AG09319 (cell line): ENCODE measurements around the gene SPATS1.

Experiments
- DNase-seq: peaks from one replicate; pipeline ENCODE4 v3.0.0-alpha.2; 2010; ENCODE audit warnings: low read depth; ENCODE audit errors: extremely low read depth
- CTCF ChIP-seq: IDR thresholded peaks from 2 replicates; pipeline ENCODE4 v1.5.1; 2011; ENCODE audit warnings: low read depth, mild to moderate bottlenecking, inconsistent platforms, low read length, moderate library complexity

SPATS1 gene

GRCh38 chr6:44342489-44342888 is at the start of gene SPATS1:
Gene SPATS1, plus strand, starts transcription at chr6:44342650. Its CDS starts 446 bp downstream, at chr6:44343096.
- no peak for DNase-seq
- TF ChIP-seq CTCF = no peak

- no peak for DNase-seq
- TF ChIP-seq CTCF = no peak
These were observed 49.6 kb upstream of the SPATS1 start for GRCh38 chr6:44292661-44293365.

GRCh38 chr6:44294832-44295791 is 47.3 kb upstream of the SPATS1 start:
- TF ChIP-seq CTCF = no peak
- DNase-seq = no peak

GRCh38 chr6:44297063-44298038 is 45.1 kb upstream of the SPATS1 start:
- TF ChIP-seq CTCF = no peak
- no peak for DNase-seq

- no peak; the same call in 1 of the 2 replicates for TF ChIP-seq CTCF
- DNase-seq = no peak
These were observed 44.2 kb upstream of the SPATS1 start for GRCh38 chr6:44298055-44298803.

- DNase-seq = no peak
- no peak for TF ChIP-seq CTCF
These were observed 43.6 kb upstream of the SPATS1 start for GRCh38 chr6:44298864-44299263.
